GM12892 (cell line): ENCODE results near the gene VPS16.

Source experiments
- POLR2A ChIP-seq: IDR thresholded peaks from 2 replicates; pipeline ENCODE4 v1.6.1; 2011; ENCODE audit warnings: low read depth, low read length, control low read depth
- POLR2AphosphoS5 ChIP-seq: IDR thresholded peaks from 2 replicates; pipeline ENCODE4 v1.6.1; 2011; ENCODE audit warnings: low read depth, low read length, control low read depth
- TAF1 ChIP-seq: IDR thresholded peaks from 2 replicates; pipeline ENCODE4 v1.6.1; 2011; ENCODE audit warnings: low read depth, mild to moderate bottlenecking, control low read depth, low read length, borderline replicate concordance

- no peak for TF ChIP-seq POLR2A
- no peak for TF ChIP-seq POLR2AphosphoS5
- TF ChIP-seq TAF1, result no peak
Observed at GRCh38 chr20:2849529-2849928, 9.0 kb downstream of the VPS16 start.
